Activated CD4-positive, alpha-beta T cell treated with anti-CD3 and anti-CD28 coated beads, Interleukin-2, amount 50 U/mL, for 1 hour (primary cell): ENCODE data around the gene RNU1-1.
A peak's percentile ranks its signal among the peaks of the same experiment; 100 is the strongest.
"Not testable (repeated sequence)": the region's sequence is repeated elsewhere in the genome, so short reads cannot be mapped to it uniquely, and the experiment has no call there.

Source experiments
- DNase-seq: peaks from one replicate; pipeline ENCODE4 v3.0.0-alpha.2; 2020

The RNU1-1 gene

DNA sequence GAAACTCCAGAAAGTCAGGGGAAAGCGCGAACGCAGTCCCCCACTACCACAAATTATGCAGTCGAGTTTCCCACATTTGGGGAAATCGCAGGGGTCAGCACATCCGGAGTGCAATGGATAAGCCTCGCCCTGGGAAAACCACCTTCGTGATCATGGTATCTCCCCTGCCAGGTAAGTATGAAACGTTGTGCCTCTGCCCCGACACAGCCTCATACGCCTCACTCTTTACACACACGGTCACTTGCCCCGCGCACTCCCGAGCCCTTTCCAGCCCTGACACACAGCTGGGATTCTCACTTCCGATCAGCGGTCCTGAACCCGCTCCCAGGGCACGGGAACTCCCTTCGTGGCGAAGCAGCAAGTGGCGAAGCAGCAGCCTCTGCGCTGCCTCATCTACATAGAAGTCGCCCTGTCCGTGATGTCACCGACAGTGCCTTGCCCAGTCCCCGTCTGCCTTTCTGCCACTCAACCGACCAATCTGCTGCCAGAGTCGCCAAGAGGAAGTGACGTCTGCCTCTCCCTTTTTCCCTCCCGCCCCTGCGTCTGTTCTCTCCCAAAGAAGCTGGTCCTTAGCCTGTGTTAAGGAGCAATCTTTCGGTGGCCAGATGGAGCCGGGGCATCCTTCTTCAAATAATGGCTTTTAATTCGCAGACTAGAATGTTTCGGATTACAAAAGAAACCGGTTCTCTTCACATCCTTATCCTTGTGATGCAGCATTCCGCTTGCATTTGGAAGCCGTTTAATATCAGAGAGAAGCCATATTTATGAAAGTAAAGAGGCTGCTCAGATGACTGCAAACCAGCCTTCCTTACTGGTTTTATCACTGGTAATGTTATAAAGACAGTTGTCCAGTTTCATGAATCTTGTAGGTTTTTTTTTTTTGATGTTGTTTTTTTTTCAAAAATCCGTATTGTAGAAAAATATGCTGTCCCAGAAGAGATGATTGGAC is at the start of gene RNU1-1:
Gene RNU1-1 (minus strand): TSS at position 179 of the 949 bp plus-strand sequence.
- DNase-seq = peak; percentile 65

- DNase-seq = not testable (repeated sequence)
Observed at GRCh38 chr1:16561035-16561434, 47.0 kb upstream of the RNU1-1 start.

DNA sequence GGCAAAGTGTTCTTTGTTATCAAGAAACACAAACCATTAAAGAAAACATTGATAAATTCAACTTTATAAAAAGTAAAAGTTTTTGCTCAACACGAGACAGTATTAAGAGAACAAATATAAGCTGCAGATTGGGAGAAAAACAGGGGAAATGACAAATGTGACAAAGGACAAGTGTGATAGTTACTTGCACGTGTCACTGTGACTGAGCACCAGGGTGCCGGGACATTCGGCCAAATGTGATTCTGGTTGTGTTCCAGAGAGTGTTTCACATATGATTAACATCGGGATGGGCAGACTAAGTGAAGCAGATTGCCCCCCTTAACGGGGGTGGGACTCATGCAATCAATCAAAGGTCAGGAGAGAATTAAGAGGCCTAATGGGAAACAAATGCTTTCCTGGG is 46.4 kb upstream of the RNU1-1 start:
- not testable (repeated sequence) for DNase-seq

DNA sequence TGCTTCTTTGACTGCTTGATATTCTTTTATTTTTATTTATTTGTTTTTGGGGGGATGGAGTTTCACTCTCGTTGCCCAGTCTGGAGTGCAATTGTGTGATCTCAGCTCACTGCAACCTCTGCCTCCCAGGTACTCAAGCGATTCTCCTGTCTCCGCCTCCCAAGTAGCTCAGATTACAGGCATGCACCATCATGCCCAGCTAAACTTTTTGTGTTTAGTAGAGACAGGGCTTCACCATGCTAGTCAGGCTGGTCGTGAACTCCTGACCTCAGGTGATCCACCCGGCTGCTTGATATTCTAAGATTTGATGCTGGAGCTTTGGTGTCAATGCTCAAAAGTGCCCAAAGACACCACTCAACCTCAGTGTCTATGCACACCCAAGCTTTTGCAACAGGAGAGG is 45.6 kb upstream of the RNU1-1 start:
- not testable (repeated sequence) for DNase-seq

DNA sequence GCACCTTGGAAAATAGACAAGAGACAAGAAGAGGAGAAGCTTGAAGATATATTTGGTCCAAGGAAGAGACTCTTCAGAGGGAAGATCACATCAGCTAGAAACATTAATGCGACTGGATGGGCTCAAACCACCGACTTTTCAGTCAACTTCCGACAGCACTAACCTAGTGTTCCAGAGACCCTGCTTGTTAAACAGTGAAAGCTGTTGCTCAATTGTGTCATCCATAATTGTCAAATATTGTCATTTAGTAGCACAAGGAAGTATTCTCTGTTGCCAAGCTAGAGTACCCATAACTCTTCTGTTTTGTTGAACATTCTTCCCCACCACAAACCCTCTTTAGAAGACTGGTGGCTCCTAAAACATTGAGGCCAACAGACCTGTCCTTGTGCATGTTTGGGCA is 42.9 kb upstream of the RNU1-1 start:
- not testable (repeated sequence) for DNase-seq

DNA sequence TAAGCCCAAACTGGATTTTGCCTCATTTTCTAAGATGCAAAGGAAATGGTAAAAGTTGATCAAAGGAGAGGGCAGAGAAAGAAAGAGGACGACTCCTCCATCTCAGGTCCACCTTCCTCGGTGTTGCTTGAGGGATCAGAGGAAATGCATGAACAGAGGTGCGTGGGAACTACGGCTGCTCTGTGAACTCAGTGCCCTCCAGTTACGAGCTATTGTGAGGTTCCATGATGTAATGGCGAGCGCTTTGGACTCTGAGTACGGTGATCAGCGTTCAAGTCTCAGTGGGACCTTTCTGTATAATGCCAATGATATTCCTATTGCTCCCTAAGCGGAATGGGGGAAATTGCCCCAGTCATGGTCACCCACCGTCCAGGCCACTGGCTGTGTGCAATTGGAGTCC is 39.2 kb upstream of the RNU1-1 start:
- DNase-seq = not testable (repeated sequence)

DNA sequence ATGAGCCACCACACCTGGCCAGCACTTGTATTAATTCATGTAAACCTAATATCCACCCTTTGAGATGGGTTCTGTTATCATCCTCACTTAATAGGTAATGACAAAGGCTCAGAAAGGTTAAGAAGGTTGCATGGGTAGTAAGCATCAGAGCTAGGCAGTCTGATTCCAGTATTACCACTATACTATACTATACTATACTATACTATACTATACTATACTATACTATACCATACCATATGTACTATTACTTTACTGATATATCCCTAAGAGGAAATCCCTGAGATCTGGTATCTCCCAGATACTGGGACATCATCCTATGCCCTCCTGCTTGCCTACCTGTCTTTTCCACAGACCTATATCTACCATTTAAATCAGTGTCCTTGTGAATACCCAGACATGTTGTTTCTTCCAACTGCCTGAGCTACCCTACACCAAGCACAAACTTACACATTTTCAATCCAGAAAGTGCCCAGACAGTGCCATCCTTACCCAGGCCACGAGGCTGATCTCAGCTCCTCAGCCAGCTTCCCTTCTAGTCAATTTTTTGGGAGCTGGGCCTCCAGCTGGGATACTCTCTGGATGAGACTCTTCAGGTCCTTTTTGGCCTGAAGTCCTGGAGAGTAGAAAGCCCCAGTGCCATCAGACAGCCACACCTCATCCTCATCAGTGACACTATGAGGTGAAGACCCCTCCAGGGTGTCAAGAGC is 36.3 kb upstream of the RNU1-1 start:
- not testable (repeated sequence) for DNase-seq

- DNase-seq = not testable (repeated sequence)
Observed at GRCh38 chr1:16549545-16549944, 35.5 kb upstream of the RNU1-1 start.

DNA sequence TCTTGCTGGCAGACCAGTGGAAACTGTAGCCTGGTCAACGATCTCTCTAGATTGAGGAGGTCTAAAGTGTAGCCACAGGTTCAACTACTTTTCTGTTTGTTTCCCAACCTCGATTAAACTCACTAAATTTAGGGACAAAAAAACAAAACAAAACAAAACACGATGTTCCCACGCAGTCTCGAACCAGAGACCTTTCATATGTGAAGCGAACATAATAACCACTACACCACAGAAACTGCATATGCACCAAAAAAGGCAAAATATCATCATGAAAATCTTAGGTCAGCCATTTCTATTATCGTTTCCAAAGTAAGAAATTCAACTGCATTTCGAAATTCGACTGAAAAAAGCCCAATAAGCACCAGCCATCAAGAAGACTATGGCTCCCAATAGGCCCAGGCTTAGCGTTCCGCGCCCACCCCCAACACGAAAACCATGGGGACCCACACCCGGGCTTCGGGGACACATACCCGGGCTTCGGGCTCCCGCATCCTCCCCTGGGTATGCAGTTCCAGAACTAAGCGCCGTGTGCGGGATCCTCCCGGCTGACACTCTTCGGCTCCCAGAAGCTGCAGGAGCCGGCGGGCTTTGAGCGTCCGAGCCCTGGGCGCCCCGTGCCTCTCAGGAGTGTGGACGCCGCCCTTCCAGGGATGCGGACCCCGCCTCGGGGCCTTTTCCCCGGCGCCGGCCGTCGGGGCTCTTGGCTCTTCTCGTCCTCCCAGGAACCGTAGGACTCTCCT is 33.6 kb upstream of the RNU1-1 start:
- not testable (repeated sequence) for DNase-seq

GRCh38 chr1:16545682-16546095 is 31.6 kb upstream of the RNU1-1 start:
- DNase-seq = not testable (repeated sequence)

DNA sequence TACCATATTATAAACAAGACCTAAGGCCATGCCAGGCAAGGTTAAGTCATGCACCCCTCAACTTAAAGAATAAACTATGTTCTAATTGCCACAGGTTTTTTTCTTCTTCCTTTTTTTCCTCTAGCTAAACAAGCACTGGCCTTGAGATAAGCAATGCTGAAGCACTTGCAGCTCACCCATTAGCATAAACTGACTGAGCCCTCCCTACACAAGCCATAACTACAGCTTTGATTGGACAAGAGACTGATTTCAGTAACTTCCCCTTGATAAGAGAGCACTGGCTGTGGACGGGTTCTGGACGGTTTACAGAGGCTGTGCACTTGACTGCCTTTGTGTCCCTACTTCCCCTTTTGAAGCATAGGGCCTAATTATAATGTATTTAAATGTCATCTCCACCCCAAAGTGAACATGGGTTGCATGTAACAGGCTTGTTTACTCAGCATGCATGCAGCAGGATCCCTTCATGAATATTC is 26.4 kb upstream of the RNU1-1 start:
- not testable (repeated sequence) for DNase-seq

GRCh38 chr1:16537528-16537927 is 23.4 kb upstream of the RNU1-1 start:
- DNase-seq = not testable (repeated sequence)

- DNase-seq = not testable (repeated sequence)
Observed at GRCh38 chr1:16536796-16537195, 22.7 kb upstream of the RNU1-1 start.

DNA sequence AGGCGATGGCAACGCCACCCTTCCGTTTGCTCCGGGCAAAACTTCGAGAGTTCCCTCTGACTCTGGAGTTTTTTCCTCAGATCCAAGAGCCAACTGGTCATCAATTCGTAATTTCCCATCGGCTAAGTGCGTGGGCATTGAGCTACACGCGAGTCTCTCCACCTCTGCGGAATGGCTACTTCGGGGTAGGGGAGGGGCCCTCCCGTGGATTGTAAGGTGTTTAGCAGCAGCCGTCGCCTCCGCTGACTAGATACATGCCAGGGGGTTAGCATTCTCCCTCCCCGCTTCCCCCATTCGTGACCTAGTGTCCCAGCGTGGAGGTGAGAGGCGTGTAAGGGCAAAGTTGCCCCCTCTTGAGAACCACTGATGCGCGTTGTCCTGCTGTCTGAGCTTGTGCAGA is 21.8 kb upstream of the RNU1-1 start:
- not testable (repeated sequence) for DNase-seq

GRCh38 chr1:16535487-16535886 is 21.4 kb upstream of the RNU1-1 start:
- DNase-seq = not testable (repeated sequence)

GRCh38 chr1:16534829-16535456 is 20.9 kb upstream of the RNU1-1 start:
- DNase-seq = peak; percentile 9

DNA sequence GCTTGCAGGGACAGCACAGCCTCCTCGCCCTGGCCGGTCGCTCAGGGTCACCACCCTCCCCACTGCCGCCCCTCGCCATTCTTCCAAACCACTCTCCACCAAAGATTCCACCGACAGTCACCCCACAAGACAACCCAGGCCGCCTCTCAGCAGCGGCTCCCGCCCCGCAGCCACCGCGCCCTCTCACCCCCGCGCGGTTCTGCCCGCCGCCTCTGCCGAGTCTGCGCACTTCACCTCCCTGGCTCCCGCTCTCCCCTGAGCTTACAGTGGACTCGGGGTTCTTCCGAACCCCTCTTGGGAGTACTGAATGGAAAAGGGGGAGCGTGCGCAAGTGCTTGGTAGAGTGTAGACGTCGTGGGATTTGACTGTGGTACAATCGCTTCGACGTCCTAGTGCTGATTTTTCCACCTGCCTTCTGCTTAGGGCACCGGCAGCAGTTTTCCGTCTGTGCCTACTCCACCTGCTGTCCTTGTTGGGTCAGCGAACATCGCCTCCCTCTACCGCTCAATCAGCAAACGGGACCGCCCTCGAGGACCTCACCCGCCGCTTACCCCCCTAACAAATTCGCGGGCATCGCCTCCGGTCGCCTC is 20.2 kb upstream of the RNU1-1 start:
- DNase-seq = not testable (repeated sequence)

GRCh38 chr1:16532235-16532991 is 18.3 kb upstream of the RNU1-1 start:
- peak; percentile 10 for DNase-seq

DNA sequence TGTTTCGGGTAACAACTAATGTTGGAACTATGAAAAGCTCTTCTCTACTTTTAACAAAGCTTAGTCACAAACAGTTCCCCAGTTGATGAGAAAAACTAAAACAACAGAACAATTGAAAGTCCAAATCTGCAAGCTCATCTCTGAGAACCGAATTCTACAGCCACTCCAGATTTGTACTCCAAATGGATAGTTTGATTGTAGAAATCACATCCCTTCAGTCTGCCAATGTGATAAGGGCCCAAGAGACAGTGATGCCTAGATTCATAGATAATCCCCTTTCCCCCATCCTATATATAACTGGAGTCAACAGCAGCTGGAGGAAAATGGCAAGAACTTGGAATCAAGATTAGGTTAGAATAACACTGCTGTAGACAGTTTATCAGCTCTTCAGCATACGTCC is 14.3 kb upstream of the RNU1-1 start:
- DNase-seq = not testable (repeated sequence)

- DNase-seq = not testable (repeated sequence)
Observed at GRCh38 chr1:16525769-16526168, 11.7 kb upstream of the RNU1-1 start.

DNA sequence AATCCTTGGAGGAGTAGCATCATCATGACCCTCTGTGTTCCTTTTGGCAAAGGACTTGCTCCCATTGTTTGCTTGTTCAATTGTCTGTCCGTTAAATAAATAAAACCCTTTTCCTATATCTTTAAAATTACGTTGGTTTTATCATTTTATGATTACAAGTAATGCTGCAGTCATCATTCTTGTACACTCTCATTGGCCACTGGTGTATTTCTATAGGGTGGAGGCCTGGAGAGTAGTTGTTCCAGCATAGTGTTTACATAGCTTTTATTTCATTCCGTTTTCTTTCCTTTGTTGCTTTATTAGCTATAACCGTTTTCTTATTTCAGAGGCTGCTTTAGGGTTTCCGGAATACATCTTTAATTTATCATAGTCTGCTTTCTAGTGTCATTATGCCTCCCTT is 7.6 kb upstream of the RNU1-1 start:
- not testable (repeated sequence) for DNase-seq
